ENCODE measurements around the gene MAFF.
"Not testable (repeated sequence)": the region's sequence is repeated elsewhere in the genome, so short reads cannot be mapped to it uniquely, and the experiment has no call there.

MAFF gene

GRCh38 chr22:38230108-38230825 lies 28.5 kb downstream of the MAFF start:
- no peak for TF ChIP-seq POLR2A (IDR thresholded peaks at IDR 0.05; ENCODE audit: low read depth, low read length)
- DNase-seq (ENCODE audit: insufficient read length, low spot score) (no peak), FAIRE-seq (no peak)

- DNase-seq (ENCODE audit: insufficient read length, low spot score) = no peak
- TF ChIP-seq POLR2A (IDR thresholded peaks at IDR 0.05; ENCODE audit: low read depth, low read length) = no peak
- FAIRE-seq = no peak
These were observed 29.1 kb downstream of the MAFF start for GRCh38 chr22:38230916-38231315.

GRCh38 chr22:38232196-38232595 lies 30.4 kb downstream of the MAFF start:
- no peak for FAIRE-seq
- TF ChIP-seq POLR2A (IDR thresholded peaks at IDR 0.05; ENCODE audit: low read depth, low read length) = no peak

GRCh38 chr22:38233427-38233826 lies 31.6 kb downstream of the MAFF start:
- FAIRE-seq = no peak
- DNase-seq (ENCODE audit: insufficient read length, low spot score) = no peak
- TF ChIP-seq POLR2A (IDR thresholded peaks at IDR 0.05; ENCODE audit: low read depth, low read length) = no peak

More at GRCh38 chr22:38232196-38232595, 30.4 kb downstream of the MAFF start:
- no peak for DNase-seq (ENCODE audit: insufficient read length, low spot score)

- not testable (repeated sequence) for DNase-seq (ENCODE audit: insufficient read length, low spot score); FAIRE-seq
These were observed 32.1 kb downstream of the MAFF start for GRCh38 chr22:38233856-38234255.

- TF ChIP-seq POLR2A (IDR thresholded peaks at IDR 0.05; ENCODE audit: low read depth, low read length) = no peak
- FAIRE-seq (no peak), DNase-seq (ENCODE audit: insufficient read length, low spot score) (no peak)
These were observed 33.6 kb downstream of the MAFF start for GRCh38 chr22:38235240-38235850.

- DNase-seq (ENCODE audit: insufficient read length, low spot score) (no peak), FAIRE-seq (no peak)
- no peak for TF ChIP-seq POLR2A (IDR thresholded peaks at IDR 0.05; ENCODE audit: low read depth, low read length)
These were observed 35.0 kb downstream of the MAFF start for GRCh38 chr22:38236786-38237185.

- no peak for DNase-seq (ENCODE audit: insufficient read length, low spot score)
- TF ChIP-seq POLR2A (IDR thresholded peaks at IDR 0.05; ENCODE audit: low read depth, low read length) = no peak
- FAIRE-seq = no peak
These were observed 36.8 kb downstream of the MAFF start for GRCh38 chr22:38238519-38239071.

GRCh38 chr22:38239101-38239761 lies 37.4 kb downstream of the MAFF start:
- no peak for TF ChIP-seq POLR2A (IDR thresholded peaks at IDR 0.05; ENCODE audit: low read depth, low read length)
- FAIRE-seq (peak; percentile 73), DNase-seq (ENCODE audit: insufficient read length, low spot score) (peak; percentile 68)

GRCh38 chr22:38240734-38241252 lies 39.0 kb downstream of the MAFF start:
- no peak for TF ChIP-seq POLR2A (IDR thresholded peaks at IDR 0.05; ENCODE audit: low read depth, low read length)
- DNase-seq (ENCODE audit: insufficient read length, low spot score) (peak; percentile 67), FAIRE-seq (peak; percentile 74)

- DNase-seq (ENCODE audit: insufficient read length, low spot score) = no peak
- no peak for TF ChIP-seq POLR2A (IDR thresholded peaks at IDR 0.05; ENCODE audit: low read depth, low read length)
- no peak for FAIRE-seq
These were observed 41.4 kb downstream of the MAFF start for GRCh38 chr22:38243007-38243765.

GRCh38 chr22:38244106-38244505 lies 42.3 kb downstream of the MAFF start:
- FAIRE-seq (no peak), DNase-seq (ENCODE audit: insufficient read length, low spot score) (no peak)
- TF ChIP-seq POLR2A (IDR thresholded peaks at IDR 0.05; ENCODE audit: low read depth, low read length) = no peak

GRCh38 chr22:38246046-38246658 lies 44.4 kb downstream of the MAFF start:
- no peak for TF ChIP-seq POLR2A (IDR thresholded peaks at IDR 0.05; ENCODE audit: low read depth, low read length)
- no peak for DNase-seq (ENCODE audit: insufficient read length, low spot score)
- FAIRE-seq = no peak

Measured in H54 (cell line).